CD4-positive, alpha-beta memory T cell (primary cell): ENCODE results near the gene AHNAK. TPM values are rescaled to one million over a fixed set of nuclear protein-coding genes. Genes with fewer than 3 reads are reported as not detected.

Source experiments
- CTCF ChIA-PET: fragments of 350-600 bp; sonication (Branson Sonifier 250); formaldehyde crosslinking; loops from one replicate; lab custom pipeline; 2021; ENCODE audit warnings: inconsistent platforms; ENCODE audit not compliant: partially characterized antibody; lab: Charles Lee
- POLR2A ChIA-PET: fragments of 350-600 bp; sonication (Branson Sonifier 250); formaldehyde crosslinking; loops from one replicate; lab custom pipeline; 2021; ENCODE audit not compliant: partially characterized antibody; lab: Charles Lee
- DNase-seq, 5 donors: peaks; one replicate each; pipeline versions ENCODE4 v3.0.0 to v3.0.0-alpha.2; 2020 to 2022; ENCODE audit warnings: mixed read lengths in 1 of 5
- H3K27ac ChIP-seq: one replicate; pipeline ENCODE4 v1.7.0; 2013; ENCODE audit warnings: low read depth, low read length
- H3K27me3 ChIP-seq: 2 replicates; pipeline ENCODE4 v1.7.0; 2013; ENCODE audit warnings: mild to moderate bottlenecking, low read length, moderate library complexity; ENCODE audit not compliant: insufficient read depth
- H3K36me3 ChIP-seq: 2 replicates; pipeline ENCODE4 v1.7.0; 2013; ENCODE audit warnings: mild to moderate bottlenecking, low read length, moderate library complexity; ENCODE audit not compliant: insufficient read depth
- H3K4me1 ChIP-seq: 2 replicates; pipeline ENCODE4 v1.7.0; 2013; ENCODE audit warnings: mild to moderate bottlenecking, low read length, moderate library complexity; ENCODE audit not compliant: insufficient read depth
- H3K4me3 ChIP-seq, 2 donors: one replicate each; pipeline ENCODE4 v1.7.0; 2013; ENCODE audit warnings: low read length in 2 of 2, mild to moderate bottlenecking in 1 of 2
- H3K9me3 ChIP-seq, 2 donors: one replicate each; pipeline ENCODE4 v1.7.0; 2013; ENCODE audit warnings: low read length in 2 of 2, control low read depth in 1 of 2; ENCODE audit not compliant: control insufficient read depth in 1 of 2
- H3K27ac Mint-ChIP-seq, 7 donors: one replicate each; pipeline ENCODE4 v1.8.0; 2020 to 2021; ENCODE audit warnings: mixed read lengths in 7 of 7, mild to moderate bottlenecking in 6 of 7, inconsistent platforms in 3 of 7, moderate library complexity in 3 of 7
- H3K27me3 Mint-ChIP-seq, 2 donors: one replicate each; pipeline ENCODE4 v1.8.0; 2020 to 2021; ENCODE audit warnings: mixed read lengths in 2 of 2
- H3K36me3 Mint-ChIP-seq, 2 donors: one replicate each; pipeline ENCODE4 v1.8.0; 2020 to 2021; ENCODE audit warnings: mixed read lengths in 2 of 2, inconsistent platforms in 1 of 2, mild to moderate bottlenecking in 1 of 2
- H3K4me1 Mint-ChIP-seq, 4 donors: one replicate each; pipeline ENCODE4 v1.8.0; 2020 to 2021; ENCODE audit warnings: mixed read lengths in 4 of 4, mild to moderate bottlenecking in 1 of 4
- H3K4me3 Mint-ChIP-seq, 8 donors: one replicate each; pipeline ENCODE4 v1.8.0; 2020 to 2021; ENCODE audit warnings: mixed read lengths in 8 of 8, mild to moderate bottlenecking in 7 of 8, moderate library complexity in 6 of 8, inconsistent platforms in 3 of 8
- H3K9me3 Mint-ChIP-seq, 8 donors: one replicate each; pipeline ENCODE4 v1.8.0; 2020 to 2021; ENCODE audit warnings: mixed read lengths in 8 of 8, mild to moderate bottlenecking in 5 of 8, inconsistent platforms in 3 of 8, moderate library complexity in 1 of 8
- intact Hi-C: fragments of 100-400 bp; cut with micrococcal nuclease; formaldehyde crosslinking; loops from one replicate; pipeline ENCODE4 v1.15.1; 2023
- polyA plus RNA-seq, 2 donors: library from polyadenylated mRNA; unstranded; fragments of 300-500 nt; fragmentation: Illumina TruSeq; gene quantifications; one replicate each; pipeline ENCODE4 v1.2.3, GENCODE V29; 2021
- total RNA-seq, 2 experiments: library from RNA; stranded (reverse); gene quantifications; one replicate each; pipeline ENCODE4 v1.2.3, GENCODE V29; 2021

The AHNAK gene
- total and polyA plus RNA-seq, 4 experiments from 2014 or later = 23.5 to 573 (median 372) TPM

DNA sequence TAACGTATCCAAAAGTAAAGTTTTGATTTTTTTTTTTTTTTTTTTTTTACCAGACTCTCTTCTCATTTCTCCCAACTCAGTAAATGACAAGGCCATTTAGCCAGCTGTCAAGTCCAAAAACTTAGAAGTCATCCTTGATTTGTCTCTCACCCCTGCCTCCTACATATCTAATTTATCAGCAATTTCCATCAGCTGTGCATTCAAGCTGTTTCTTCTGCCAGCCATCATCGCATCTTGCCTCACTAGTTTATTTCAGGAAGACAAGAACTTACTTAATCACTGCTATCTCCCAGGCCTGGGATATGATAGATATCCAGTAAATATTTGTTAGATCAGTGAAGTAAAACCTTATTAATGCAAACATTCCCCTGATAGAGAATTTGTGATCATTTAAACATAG lies 80.2 kb downstream of the AHNAK start:
- Histone ChIP-seq H3K9me3 (no peaks in the 10 kb centered on the region), H3K36me3 (no peaks in the 10 kb centered on the region), H3K4me3 (no peak overlapping the region), H3K27ac (no peak overlapping the region), H3K4me1 (no peaks in the 10 kb centered on the region), H3K27me3 (no peaks in the 10 kb centered on the region)
- Mint-ChIP-seq H3K27ac (no peak overlapping the region), H3K4me1 (peaks cover 0 to 4% (median 4%) of the 10 kb centered on the region in 4 donors), H3K4me3 (no peak overlapping the region), H3K36me3 (no peaks in the 10 kb centered on the region), H3K9me3 (no peaks in the 10 kb centered on the region), H3K27me3 (no peaks in the 10 kb centered on the region)
- intact Hi-C loops = no loop called here
- CTCF ChIA-PET = interaction anchor here (1.0 kb wide), 1 partner anchor 14 kb away, joined by 3 read pairs; no protein-coding TSS in a partner anchor
- no peak for DNase-seq
- POLR2A ChIA-PET = no interaction called here

DNA sequence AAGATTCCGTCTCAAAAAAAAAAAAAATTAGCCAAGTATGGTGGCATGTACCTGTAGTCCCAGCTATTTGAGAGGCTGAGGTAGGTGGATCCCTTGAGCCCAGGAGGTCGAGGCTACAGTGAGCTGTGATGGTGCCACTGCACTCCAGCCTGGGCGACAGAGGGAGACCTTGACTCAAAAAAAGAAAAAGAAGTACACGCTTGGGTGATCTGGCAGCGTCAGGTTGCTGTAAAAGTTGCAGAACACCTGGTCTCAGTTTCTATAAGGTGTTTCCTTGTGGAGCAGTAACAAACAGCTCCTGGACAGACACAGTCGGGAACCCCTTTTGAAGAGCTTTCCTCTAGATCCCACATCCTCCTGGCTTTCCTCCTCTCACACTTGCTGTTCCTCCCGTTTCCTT lies 82.0 kb downstream of the AHNAK start:
- Mint-ChIP-seq H3K4me1 (peaks cover 0 to 4% (median 4%) of the 10 kb centered on the region in 4 donors), H3K4me3 (peak overlapping the region in 1 of 8 donors; percentile 48), H3K27ac (no peak overlapping the region), H3K36me3 (no peaks in the 10 kb centered on the region), H3K9me3 (no peaks in the 10 kb centered on the region), H3K27me3 (no peaks in the 10 kb centered on the region)
- POLR2A ChIA-PET = no interaction called here
- no peaks in the 10 kb centered on the region for H3K36me3 ChIP-seq
- H3K9me3 ChIP-seq = no peaks in the 10 kb centered on the region
- no peaks in the 10 kb centered on the region for H3K4me1 ChIP-seq
- no peak for DNase-seq
- intact Hi-C loops = no loop called here
- no peak overlapping the region for H3K27ac ChIP-seq
- H3K27me3 ChIP-seq = no peaks in the 10 kb centered on the region
- no peak overlapping the region for H3K4me3 ChIP-seq
- CTCF ChIA-PET = no interaction called here

DNA sequence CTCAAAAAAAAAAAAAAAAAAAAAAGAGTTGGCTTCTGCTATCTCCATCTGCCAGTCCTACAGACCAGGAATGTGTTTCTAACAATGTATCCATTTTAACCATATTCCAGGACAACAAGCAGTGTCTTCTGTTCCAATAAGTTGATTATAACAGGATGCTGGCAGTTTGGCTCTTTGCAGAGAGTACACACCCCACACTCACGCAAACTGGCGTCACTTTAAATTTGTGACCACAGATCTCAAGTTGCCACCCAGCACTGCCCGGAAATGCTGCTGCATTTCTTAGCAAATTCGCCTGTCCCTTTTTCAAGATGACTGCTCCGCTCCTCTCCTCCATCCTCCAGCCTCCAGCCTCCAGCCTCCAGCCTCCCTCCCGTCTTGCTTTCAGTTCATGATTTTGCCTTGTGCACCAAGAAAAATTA lies 83.5 kb downstream of the AHNAK start:
- Histone ChIP-seq H3K27ac (no peak overlapping the region), H3K4me3 (no peak overlapping the region), H3K4me1 (no peaks in the 10 kb centered on the region), H3K9me3 (no peaks in the 10 kb centered on the region), H3K27me3 (no peaks in the 10 kb centered on the region), H3K36me3 (no peaks in the 10 kb centered on the region)
- ChIA-PET POLR2A (interaction anchor here (0.7 kb wide), 1 partner anchor 61 kb away, joined by 3 read pairs; no protein-coding TSS in a partner anchor), CTCF (interaction anchor here (1.2 kb wide), 1 partner anchor 13 kb away, joined by 3 read pairs; no protein-coding TSS in a partner anchor)
- intact Hi-C loops = no loop called here
- no peaks in the 10 kb centered on the region for H3K36me3 Mint-ChIP-seq
- no peak for DNase-seq
- peak overlapping the region in 1 of 7 donors; percentile 18 for H3K27ac Mint-ChIP-seq
- no peaks in the 10 kb centered on the region for H3K27me3 Mint-ChIP-seq
- peaks cover 0 to 4% (median 4%) of the 10 kb centered on the region in 4 donors for H3K4me1 Mint-ChIP-seq
- no peak overlapping the region for H3K4me3 Mint-ChIP-seq
- H3K9me3 Mint-ChIP-seq = no peaks in the 10 kb centered on the region

- Histone ChIP-seq H3K27ac (no peak overlapping the region), H3K9me3 (no peaks in the 10 kb centered on the region), H3K27me3 (no peaks in the 10 kb centered on the region), H3K36me3 (no peaks in the 10 kb centered on the region), H3K4me1 (no peaks in the 10 kb centered on the region), H3K4me3 (no peak overlapping the region)
- no peak overlapping the region for H3K27ac Mint-ChIP-seq
- no peak for DNase-seq
- H3K4me1 Mint-ChIP-seq = peaks cover 0 to 4% (median 3%) of the 10 kb centered on the region in 4 donors
- no peak overlapping the region for H3K4me3 Mint-ChIP-seq
- POLR2A ChIA-PET = interaction anchor here (0.7 kb wide), 1 partner anchor 61 kb away, joined by 3 read pairs; no protein-coding TSS in a partner anchor
- CTCF ChIA-PET = interaction anchor here (1.2 kb wide), 1 partner anchor 14 kb away, joined by 3 read pairs; no protein-coding TSS in a partner anchor
- no peaks in the 10 kb centered on the region for H3K27me3 Mint-ChIP-seq
- H3K36me3 Mint-ChIP-seq = no peaks in the 10 kb centered on the region
- intact Hi-C loops = no loop called here
- no peaks in the 10 kb centered on the region for H3K9me3 Mint-ChIP-seq
Observed at GRCh38 chr11:62462508-62462892, 84.1 kb downstream of the AHNAK start.

DNA sequence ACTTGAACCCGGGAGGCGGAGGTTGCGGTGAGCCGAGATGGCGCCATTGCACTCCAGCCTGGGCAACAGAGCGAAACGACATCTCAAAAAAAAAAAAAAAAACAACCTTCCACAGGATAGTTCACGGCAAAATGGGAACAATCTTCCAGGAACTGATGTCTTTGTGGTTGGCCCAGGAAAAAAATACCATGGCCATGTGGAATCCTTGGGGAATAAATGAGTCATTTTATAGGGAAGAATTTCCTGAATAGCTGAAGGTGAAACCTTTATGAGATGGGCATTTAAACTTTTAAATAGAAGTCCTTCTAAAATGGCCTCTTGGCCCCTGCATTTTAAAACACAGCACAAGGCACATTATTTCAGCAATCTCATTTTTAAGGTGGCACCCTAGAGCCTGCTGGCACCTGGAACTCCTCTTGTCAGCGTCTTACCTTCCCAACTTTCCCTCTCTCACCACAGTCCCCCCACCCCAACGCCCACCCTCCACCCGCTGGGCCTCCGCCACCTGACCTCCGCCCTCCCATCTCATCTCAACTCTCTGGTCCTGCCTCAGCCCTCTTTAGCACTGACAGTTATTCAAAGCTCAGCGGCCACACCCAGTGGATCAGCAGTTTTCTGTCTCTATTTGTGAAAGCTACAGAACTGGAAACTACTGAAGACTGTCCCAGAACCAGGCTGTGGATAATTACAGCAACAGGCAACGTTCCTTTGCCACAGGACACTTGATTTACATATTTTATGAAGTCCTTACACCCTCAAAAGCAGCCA lies 84.7 kb downstream of the AHNAK start:
- H3K9me3 ChIP-seq = no peaks in the 10 kb centered on the region
- Mint-ChIP-seq H3K4me1 (peaks cover 0 to 4% (median 3%) of the 10 kb centered on the region in 4 donors), H3K27me3 (no peaks in the 10 kb centered on the region), H3K27ac (peak overlapping the region in 2 of 7 donors; percentile 51 to 66), H3K4me3 (no peak overlapping the region), H3K36me3 (no peaks in the 10 kb centered on the region), H3K9me3 (no peaks in the 10 kb centered on the region)
- no peak overlapping the region for H3K4me3 ChIP-seq
- no peak for DNase-seq
- intact Hi-C loops = no loop called here
- H3K4me1 ChIP-seq = no peaks in the 10 kb centered on the region
- no peaks in the 10 kb centered on the region for H3K27me3 ChIP-seq
- no peaks in the 10 kb centered on the region for H3K36me3 ChIP-seq
- POLR2A ChIA-PET = no interaction called here
- CTCF ChIA-PET = interaction anchor here (0.9 to 1.2 kb wide), 2 partner anchors 14 to 81 kb away, joined by 3 read pairs; no protein-coding TSS in a partner anchor
- no peak overlapping the region for H3K27ac ChIP-seq

GRCh38 chr11:62459080-62459479 lies 87.5 kb downstream of the AHNAK start:
- H3K4me3 ChIP-seq = no peak overlapping the region
- DNase-seq = no peak
- H3K27me3 Mint-ChIP-seq = no peaks in the 10 kb centered on the region
- no peaks in the 10 kb centered on the region for H3K9me3 ChIP-seq
- ChIA-PET POLR2A (interaction anchor here (1.0 kb wide), 1 partner anchor 34 kb away, joined by 3 read pairs; no protein-coding TSS in a partner anchor), CTCF (interaction anchor here (1.3 to 1.5 kb wide), 2 partner anchors 34 kb away, joined by 3 to 4 read pairs; no protein-coding TSS in a partner anchor)
- H3K36me3 ChIP-seq = no peaks in the 10 kb centered on the region
- H3K27ac Mint-ChIP-seq = peak overlapping the region in 3 of 7 donors; percentile 9 to 60 (median 24)
- H3K27me3 ChIP-seq = no peaks in the 10 kb centered on the region
- H3K27ac ChIP-seq = no peak overlapping the region
- H3K4me1 Mint-ChIP-seq = peaks cover 0 to 4% (median 2%) of the 10 kb centered on the region in 4 donors
- H3K4me1 ChIP-seq = no peaks in the 10 kb centered on the region
- H3K9me3 Mint-ChIP-seq = no peaks in the 10 kb centered on the region
- no peak overlapping the region for H3K4me3 Mint-ChIP-seq
- no peaks in the 10 kb centered on the region for H3K36me3 Mint-ChIP-seq
- intact Hi-C loops = no loop called here
